Measurements from ENCODE around the gene PBX3.

PBX3 gene

DNA sequence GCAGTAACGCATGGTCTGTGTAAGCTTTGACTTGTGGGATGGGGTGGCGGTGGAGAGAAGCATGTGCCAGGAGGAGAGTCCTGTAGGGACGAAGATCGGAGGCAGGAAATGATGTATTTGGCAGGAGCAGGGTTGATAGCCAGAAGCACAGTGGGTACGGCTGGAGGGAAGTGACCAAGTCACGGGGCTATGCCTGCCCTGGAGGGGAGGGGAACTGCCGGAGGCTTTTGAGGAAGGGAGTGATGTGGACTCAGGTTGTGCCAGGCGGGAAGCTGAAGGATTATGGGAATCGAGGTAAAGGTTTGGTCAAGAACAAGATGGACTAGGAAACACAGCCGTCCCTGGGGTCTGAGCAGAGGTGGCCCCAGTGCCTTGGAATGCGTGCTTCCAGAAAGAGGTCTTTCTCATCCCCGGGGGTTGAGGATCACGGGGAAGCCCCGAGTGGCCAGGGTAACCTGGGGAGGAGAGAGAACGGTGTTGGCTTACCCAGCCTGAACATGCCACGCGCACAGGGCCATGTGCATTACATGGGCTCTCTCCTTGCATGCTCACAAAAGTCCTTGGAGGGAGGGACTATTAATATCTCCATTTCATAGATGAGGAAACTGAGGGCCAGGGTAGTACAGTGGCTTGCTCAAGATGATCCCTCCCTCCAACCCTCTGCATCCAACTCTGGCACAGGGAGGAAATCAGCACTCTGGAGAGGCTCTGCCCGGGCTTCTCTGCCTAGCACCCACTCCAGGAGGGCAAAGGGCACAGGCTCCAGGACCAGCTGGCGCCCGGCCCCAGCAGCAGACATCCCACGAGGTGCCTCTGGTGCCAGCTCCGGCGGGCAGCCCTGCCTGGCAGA is 253.8 kb downstream of the PBX3 start:
- DNase-seq: no peak

DNA sequence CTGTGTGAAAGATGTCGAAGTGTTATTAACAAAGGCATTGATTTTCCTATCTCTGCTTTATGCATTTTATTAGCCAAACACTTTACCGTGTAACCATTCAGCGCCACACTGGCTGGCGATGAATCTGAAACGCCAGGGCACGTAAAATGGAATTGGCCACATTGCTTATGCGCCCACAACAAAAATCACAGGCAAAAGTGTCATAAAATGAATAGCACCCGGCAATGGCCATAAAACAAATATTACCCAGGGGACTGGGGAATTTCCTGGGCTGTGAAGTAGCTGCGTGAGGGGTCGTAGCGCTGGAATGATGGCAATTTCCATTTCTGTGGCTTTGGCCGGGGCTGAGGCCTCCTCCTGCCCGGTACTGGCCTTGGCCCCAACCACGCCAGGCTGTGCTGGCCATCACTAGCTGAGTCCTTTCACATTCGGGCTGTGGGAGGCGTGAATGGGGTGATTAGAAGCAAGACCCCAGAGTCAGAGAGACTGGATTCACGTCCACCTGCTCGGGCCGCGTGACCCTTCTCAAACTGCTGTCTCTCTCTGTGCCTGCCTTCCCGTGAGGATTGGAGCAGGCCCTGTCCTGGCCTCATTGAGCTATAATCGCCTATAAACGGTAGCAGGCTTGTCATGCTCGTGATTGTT is 254.5 kb downstream of the PBX3 start:
- no peak for DNase-seq

DNA sequence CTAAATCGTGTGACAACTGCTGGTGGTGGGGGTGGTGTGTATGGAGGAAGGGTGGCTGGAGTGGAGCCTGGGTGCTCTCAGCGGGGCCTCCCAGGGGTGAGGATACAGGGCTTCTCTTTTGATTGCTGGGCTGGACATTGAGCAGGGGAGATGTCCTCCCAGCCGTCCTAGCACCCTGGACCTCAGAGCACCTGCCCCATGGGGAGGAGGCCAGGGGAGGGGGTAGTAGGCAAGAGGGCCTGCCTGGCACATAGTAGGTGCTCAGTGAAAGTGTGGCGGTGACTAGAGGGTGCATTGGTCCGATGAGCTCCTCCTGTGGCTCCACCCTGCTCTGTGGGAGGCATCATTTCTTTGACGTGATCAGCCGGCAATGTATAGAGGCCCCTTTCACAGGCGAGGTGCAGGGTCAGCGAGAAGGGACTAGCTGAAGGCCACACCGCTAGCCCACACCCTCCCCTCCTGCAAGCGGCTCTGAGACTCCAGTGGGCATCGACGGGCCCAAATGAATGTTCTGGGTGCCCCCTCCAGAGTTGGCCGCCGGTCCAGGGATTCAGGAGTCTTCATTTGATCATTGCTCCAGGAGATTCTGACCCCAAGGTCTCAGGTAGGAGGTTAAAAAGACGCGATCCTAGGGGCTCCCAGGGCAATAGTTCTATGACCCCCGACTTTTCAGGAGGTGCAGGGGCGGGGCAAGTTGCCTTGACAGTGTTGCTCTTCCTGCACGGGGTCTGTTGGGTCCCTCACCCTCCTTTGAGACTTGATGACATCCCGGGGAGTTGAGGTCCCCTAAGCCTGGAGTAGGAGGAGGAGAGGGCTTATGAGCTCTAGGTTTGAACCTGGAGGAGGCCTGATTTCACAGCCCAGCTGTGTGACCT is 255.5 kb downstream of the PBX3 start:
- no peak for DNase-seq

DNA sequence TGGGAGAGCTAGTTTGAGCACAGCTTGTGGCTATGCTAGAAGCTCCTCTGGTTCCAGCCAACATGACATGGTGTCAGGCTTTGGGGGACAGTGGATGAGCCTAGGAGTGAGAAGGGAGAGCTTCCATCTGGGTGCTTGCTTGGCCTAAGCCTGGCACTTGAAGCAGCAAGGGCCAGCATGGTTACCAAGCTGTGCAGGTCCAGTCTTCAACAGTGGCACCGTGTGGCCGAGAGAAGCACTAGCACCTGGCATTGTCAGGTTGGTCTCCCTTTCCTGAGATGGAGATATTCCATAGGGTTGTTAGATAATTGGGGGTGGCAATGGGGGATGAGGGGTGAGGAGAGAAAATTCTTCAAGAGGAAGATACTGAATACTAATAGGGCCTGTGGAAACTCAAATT is 261.9 kb downstream of the PBX3 start:
- DNase-seq: no peak

DNA sequence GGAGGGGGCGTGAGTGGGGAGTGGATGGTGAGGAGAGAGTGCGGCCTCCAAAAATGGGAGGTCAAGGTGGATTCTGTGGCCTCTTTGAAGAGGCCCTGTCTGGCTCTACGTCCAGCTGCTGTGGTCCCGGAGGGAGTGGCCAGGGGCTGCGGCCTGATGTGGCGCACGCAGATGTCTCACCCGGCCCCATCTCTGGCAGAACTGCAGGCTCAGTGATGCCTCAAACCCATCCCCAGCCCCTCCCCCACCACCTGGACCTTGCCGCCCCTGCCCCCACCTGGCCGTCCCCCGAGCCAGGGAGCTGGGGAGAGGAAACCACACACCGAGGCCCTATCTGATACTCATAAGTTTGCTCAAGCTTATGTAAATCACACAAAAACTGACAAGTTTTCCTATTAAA is 267.6 kb downstream of the PBX3 start:
- DNase-seq: no peak

DNA sequence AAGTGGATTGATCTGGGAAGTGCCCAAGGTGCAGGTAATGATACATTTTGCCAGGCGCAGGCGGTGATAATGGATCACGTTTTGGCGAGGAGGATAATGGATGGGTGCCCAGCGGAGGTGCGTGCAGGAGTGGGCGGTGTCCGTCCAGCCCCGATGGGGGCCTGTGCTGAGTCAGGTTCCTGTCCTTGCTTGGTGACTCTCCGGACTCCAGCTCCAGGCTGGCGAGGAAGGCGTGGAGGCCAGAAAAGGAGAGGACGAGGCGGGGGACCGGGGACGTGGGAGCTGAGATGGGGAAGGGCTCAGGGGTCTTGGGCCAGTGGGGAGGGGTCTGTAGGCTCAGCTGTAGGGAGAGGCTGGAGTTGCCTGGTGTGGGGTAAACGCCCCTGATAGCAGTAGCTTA is 268.3 kb downstream of the PBX3 start:
- DNase-seq: no peak

DNA sequence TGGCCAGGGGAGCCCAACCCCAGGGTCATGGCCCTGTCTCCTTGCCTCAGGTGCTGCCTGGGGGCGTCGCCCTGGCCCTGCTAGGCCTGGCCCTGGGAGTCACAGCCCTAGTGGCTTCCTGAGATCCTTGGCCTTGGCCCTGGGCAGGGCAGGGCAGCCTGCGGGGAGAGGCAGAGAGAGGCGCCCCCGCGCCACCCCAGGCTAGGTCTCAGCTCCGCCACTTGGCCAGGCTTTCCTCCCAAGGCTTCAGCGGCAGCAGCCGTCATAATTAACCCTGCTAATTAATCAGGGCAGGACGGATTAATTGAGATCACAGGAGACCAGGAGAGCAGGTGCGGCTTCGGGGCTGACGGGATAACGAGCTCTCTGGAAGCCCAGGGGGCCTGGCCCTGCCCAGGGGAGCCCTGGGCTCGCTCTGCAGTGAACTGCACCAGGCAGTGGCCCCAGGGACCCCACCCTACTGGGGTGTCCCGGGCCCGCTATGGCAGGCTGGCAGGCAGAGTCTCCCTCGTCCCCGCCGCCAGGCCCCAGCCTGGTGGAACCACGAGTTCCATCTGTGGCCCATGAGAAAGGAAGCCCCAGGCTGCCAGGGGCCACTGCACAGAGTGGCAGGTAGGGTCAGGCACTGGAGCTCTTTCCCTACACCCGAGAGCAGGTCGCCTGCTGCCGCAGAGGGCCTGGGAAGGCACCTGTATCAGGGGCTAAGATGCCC is 269.6 kb downstream of the PBX3 start:
- DNase-seq: no peak
